Measurements from ENCODE around the gene KRT7.

Gene KRT7

DNA sequence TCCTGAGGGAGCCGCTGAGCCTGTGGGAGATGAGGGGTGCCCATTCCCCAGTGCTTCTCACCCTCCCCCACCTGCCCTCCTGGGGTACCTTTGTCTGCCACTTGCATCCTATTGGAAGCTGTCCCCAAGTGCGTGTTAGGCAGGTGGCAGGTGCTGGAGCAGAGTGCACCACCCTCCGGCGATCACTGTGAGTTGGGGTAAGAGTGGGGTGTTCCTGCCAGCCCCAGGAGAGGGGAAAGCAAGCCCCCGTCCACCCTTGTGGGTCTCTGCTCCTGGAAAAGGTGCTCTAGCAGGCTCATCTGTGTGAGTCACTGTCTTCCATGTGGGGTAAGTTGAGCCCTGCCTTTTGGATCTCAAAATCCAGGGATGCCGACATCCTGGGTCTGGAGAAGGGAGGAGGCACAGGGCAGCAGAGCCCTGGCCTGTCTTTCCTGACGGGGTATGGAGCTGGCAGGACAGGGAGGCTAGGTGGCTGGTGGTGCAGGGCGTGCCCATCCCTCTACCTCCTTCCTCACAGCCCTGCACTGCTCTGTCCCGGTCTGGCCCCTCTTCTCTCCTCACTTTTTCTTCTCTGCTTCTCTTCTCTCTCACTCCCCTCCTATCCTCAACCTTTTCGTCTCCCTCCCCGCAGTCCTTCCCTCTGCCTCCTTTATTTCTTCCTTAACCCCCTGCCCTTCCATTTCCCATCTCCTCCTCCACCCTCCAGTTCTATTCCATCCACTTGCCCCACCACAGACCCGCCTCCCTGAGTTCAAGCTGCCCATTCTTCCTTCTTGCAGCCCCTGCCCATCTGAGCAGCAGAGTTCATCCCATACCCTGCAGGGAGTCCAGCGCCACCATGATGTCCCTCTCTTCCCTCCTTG lies 20.1 kb upstream of the KRT7 start:
- no peak for DNase-seq

DNA sequence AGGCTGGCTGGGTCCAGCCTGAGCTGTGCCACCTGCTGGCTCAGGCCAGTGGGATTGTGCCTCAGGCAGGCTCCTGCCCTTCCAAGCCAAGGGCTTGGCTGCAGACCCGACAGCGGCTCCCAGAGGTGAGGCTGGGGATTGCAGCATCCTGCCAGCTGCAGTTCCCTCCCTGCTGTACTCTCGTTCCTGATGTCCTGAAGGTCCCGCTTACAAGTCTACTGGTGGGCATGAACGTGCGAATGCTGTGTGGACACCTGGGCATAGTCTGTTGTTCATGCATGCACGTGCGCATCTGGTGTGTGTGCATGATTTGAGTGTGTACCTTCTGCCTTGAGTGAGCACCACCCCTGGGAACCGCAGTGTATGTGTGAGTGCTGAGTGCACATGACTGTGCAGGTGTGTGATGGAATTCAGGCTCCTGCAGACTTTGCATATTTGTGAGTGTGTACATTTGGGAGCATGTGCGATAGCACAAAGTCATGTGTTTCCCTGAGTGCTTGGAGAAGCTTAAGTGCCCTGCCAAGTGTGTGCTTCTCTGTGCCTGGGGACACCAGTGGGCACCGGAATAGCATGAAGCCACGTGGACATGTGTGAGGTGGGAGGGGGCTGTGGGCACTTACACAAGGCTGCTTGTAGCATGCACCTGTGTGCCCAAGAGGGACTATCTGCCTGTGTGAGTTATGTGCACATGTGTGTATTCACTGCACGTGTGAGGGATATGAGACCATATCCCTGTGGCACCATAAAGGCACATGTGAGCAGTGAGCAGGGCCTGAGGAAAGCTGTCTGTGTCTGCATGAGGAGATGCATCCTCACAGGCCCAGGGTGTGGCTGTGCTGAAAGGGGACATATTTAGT lies 19.3 kb upstream of the KRT7 start:
- DNase-seq, result peak; percentile 75 to 86

DNA sequence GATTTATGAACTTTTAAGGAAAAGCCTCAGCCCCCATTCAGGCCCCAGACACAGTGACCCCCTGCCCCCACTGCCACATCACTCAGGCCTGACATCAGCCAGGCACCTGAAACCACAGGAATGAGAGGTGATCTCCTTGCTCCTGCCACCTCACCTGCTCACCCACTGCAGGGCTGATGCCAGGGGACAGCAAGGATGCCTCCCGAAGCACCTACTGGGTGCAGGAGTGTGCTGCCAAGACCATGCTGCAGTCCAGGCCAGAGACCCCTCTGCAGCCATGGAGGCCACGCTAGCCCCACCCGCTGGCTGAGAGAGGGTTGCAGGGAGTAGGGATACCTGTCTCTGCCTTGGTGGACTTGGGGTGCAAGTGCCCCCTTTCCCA lies 18.6 kb upstream of the KRT7 start:
- DNase-seq, result no peak

DNA sequence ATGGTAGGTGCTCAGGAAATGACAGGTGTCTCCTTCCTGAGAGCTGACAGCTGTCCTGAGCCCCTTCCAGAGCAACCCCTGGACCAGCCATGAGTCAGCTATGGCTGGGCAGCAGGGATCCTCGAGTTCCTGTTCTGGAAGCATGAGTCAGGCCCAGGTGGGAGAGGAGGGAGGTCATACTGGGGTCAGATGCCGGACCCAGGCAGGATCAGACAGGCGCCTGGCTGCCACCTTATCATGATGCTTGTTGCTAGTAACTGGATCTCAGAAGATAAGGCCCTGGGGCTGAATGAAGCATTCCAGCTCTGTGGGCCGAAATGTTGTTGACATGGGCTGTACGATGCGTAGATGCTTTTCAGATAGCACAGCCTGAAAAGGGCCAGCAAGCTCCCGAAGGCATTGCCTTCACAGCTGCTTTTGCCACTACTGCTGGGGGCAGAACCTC lies 17.4 kb upstream of the KRT7 start:
- DNase-seq, result no peak

DNA sequence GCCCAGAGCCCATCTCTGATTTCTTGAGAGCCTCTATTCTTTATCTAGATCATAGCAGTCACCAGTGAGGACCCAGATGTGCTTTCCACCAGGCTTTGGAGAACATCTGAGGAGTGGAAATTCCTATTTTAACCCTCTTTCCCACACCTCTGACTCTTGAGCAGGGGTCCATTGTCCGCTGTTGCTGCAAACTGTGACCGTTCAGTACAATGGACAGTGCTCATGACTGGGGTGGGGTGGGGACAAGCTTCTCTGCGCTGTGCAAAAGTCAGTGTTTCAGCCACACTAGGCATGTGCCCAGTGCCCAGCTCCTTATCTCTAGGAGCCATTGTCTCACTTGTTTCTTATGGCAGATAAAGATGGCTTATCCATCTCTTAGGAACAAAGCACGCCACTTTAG lies 16.9 kb upstream of the KRT7 start:
- no peak for DNase-seq

DNA sequence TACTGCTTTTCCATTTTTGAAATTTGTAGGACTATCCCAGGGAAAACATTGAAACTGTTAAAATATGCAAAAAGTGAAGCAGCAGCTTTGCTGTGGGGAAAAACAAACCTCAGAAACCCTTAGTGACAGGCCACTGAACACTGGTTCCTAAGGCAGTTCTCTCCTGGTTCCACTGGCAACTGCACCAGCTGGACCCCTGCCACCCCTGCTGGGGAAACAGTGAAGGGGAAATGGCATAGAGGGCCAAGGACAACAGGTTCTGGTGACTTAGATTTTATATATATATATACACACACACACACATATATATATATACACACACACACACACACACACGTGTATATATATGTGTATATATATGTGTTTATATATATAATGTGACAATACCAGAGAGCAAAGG lies 16.2 kb upstream of the KRT7 start:
- DNase-seq, result no peak

DNA sequence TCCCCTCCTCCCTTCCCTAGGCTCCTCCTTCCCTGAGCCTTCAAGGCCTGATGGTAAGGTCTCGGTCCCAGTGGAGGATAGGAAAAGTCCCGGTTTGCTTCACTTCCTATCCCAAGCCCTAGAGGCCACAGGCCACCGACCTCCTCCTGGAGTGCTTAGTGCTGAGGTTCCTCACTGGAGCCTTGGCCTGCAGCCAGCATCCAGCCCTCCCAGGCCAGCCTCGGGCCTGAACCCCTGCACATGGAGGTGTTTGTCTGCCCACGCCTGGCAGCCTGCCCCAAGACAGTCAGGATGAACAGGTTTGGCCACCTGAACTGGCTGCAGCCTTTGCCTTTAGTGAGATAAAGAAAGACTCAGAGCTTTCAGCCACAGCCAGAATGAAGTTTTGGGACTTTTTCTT lies 15.8 kb upstream of the KRT7 start:
- DNase-seq, result peak in 1 of 2 experiments; percentile 21

DNA sequence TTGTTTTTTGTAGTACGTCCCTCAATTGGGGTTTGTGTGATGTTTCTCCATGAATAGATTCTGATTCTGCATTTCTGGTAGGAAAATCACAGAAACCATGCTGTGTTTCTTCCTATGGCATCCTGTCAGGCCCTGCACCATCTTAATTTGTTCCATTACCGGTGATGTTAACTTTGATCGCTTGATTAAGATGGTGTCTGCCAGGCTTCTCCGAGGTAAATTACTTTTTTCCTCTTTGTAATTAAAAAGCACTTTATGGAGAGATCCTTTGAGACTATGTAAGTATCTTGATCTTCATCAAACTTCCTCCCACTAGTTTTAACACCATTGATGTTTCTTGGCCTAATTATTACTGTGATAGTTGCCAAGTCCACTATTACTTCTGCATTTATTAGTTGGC lies 15.0 kb upstream of the KRT7 start:
- DNase-seq, result no peak

DNA sequence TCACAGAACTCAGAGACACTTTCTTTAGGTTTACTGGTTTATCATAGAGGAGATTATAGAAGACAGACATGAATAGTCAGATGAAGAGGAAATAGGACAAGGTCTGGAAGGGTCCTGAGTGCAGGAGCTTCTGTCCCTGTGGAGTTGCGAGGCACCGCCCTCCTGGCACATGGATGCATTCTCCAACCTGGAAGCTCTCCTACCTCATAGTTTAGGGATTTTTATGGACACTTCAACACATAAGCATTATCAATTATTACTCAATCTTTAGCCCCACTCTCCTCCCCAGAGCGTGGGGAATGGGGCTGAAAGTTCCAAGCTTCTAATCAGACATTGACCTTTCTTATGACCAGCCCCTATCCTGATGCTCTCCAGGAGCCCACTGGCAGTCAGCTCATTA lies 12.6 kb upstream of the KRT7 start:
- no peak for DNase-seq

DNA sequence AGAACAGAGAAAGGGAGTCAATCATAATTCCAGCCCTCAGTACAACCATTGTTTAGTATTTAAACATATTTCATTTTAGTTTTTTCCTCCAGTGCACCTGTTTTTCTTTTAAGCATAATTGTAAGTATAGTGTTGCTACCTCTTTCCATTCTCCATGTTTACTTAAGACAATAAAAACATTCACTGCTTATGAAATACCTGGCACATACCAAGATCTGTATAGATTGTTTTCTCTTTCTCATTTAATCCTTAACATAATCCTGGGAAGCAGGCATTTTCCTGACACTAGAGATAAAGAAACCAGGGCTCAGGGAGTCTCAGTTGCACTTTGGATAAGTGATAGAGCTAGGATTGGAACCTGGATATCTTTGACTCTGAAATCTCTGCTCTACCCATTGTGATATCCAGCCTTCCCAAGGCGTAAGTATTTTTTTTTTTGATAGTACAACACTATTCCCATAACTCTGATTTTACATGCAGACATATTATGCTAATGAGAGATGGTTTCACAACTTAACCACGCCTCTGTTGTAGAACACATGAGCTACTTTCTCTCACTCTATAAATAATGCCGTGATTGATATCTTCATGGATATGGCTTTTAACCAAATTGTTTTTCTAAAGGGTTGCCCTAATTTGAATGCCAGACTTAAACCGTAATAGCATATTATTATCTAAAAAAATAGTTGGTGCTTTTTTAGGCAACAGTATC lies 11.8 kb upstream of the KRT7 start:
- DNase-seq, result no peak

DNA sequence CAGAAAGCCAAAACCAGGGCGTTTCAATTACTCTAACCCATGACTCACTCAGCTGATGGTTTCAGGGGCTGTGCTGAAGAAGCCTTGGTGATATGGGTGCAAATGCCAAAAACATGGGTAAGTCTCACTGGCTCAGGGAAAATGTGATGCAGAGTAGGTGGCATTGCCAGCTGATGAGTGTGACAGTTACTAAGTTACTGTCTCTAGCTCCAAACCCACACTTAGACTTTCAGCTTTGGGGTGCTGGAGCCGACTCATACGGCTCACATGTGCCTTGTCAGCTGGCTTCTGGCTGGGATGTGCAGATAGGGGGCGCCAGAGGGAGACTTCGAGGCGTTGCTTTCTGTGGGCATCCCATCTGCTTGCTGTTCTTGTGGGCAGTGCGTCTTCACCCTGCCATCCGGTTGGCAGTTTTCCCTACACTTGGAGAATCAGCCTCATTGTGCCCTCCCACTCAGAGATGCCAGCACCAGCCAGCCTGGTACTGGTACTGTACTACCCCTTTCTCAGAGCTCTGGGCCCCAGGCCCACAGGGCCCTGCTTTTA lies 11.1 kb upstream of the KRT7 start:
- peak in 1 of 2 experiments; percentile 54 for DNase-seq

DNA sequence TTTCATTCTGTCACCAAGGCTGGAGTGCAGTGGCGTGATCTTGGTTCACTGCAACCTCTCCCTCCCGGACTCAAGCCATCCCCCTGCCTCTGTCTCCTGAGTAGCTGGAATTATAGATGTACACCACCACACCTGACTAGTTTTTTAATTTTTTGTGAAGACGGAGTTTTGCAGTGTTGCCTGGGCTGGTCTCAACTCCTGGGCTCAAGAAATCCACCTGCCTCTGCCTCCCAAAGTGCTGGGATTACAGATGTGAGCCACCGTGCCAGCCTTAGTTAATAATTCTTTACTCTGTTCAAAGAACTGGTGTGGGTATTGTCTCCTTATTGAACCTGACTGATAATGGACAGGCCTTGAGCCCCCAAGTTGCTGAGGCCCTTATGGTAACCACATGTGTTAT lies 10.4 kb upstream of the KRT7 start:
- no peak for DNase-seq

DNA sequence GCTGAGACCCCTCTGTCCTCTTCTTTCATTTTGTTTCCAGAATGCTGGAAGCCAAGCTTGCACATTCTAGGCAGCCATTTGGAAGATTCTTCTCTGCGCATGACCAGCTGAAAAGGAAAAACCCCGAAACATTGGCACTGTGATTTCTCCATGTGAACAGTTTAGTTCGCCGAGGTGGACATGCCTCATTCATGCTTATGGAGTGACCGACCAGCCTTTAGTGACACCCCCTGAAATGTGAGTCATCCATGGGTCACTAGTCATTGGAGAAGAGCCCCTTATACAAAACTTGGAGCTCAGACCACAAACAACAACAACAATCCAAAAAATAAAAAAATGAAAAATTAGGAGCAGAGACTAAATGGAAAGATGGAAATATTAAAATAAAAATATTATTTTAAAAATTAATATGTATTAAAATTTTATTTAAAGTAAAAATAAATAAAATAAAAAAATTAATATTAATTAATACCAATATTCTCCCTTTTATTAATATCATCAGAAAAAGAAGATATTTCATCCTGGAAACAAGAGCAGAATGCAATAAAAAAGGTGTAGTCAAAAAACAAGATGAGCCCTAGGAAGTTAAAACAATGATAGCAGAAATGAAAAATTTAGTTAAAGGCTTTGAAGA lies 9.5 kb upstream of the KRT7 start:
- DNase-seq, result no peak

DNA sequence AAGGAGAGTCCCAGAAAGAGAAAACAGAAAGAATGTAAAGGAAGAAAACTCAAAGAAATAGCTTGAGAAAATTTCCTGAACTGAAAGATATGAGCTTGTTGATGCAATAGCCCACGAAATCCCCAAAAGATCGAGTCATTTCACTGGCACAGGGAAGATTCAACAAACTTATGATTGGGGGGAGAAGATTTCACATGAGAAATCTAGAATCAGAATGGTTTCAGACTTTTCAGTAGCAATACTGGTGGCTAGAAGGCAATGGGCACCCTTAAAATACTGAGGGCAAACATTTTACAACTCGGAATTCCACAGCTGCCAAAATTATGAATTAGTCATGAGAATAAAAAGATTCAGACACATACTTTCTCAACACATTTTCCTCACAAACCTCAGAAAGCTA lies 8.9 kb upstream of the KRT7 start:
- DNase-seq, result no peak

DNA sequence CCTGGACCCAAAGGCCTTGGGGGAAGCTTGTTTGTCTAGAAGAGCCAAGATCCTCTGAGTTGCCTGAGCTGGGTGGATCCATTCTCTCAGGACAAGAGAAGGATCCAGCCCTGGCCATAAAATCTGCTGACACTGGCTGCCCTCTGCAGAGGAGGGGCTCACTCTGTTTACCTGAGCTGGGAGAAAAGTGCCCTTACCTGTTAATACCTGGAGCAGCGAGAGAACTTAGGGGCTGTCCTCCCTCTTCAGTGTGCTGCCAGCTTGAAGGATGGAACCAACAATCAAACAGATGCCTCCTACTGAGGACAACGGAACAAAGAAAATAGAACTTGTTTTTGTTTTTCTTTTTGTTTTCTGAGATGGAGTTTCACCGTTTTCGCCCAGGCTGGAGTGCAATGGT lies 7.3 kb upstream of the KRT7 start:
- DNase-seq, result no peak

DNA sequence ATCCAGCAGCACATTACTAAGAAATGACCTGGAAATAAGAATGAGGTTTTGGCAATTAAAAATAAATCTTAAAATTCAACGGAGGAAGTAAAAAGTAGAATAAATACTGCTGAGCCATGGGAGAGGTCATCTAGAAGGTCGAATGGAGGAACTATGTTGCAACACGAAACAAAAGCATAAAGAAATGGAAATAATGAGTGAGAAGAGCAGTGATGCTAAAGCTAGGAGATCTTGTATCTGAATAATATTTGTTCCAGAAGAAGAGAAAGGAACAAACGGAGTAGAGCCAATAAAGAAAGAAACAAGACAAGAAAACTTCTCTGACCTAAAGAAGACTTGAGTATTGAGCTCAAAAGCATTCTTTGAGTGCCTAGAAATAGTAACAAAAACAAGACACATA lies 6.6 kb upstream of the KRT7 start:
- no peak for DNase-seq

DNA sequence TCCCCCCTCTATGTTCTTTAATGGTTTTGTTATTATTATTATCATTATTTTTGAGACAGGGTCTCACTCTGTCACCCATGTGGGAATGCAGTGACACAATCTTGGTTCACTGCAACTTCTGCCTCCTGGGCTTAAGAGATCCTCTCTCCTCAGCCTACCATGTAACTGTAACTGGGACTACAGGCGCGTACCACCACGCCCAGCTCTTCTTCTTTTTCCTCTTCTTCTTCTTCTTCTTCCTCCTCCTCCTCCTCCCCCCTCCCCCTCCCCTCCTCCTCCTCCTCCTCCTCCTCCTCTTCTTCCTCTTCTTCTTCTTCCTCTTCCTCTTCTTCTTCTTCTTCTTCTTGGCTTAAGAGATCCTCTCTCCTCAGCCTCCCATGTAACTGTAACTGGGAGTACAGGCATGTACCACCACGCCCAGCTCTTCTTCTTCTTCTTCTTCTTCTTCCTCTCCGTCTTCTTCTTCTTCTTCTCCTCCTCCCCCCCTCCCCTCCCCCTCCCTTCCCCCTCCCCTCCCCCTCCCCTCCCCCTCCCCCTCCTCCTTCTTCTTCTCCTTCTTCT lies 5.4 kb upstream of the KRT7 start:
- DNase-seq, result no peak

DNA sequence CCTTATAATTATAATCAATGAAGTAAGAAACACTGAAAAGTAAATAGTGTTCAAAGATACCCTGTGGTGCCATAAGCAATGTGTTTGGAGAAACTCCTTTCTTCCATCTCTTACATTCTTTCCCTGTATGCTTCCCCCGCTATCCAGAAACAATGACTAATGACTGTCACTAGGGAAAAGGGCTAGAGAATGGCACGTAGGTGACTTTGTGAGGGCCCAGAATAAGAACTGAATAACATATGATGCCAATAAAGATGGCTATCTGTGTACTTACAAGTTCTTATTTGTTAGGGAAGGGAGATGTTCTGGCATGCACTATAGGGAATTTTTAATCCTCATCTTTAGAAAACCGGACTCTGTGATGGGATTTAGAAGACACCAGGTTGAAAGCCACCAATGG lies 4.7 kb upstream of the KRT7 start:
- DNase-seq, result no peak

DNA sequence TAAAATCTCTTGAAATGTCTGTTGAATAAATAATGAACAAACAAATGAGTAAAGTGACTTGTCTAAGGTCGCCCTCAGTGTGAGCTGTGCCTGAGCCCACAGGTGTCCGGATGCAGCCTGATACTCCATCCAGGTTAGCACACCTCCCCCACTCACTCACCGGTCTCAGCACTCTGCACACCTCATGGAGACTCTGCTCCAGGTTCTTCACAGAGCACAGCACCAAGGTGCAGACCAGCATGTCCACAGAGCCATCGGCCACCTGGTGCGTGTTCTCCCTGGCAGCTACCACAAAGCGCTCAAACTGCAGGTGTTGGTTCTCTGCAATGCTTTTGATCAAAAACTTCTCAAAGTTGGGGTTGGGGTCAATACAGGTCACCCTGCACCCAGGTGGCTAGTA lies 4.1 kb upstream of the KRT7 start:
- no peak for DNase-seq

DNA sequence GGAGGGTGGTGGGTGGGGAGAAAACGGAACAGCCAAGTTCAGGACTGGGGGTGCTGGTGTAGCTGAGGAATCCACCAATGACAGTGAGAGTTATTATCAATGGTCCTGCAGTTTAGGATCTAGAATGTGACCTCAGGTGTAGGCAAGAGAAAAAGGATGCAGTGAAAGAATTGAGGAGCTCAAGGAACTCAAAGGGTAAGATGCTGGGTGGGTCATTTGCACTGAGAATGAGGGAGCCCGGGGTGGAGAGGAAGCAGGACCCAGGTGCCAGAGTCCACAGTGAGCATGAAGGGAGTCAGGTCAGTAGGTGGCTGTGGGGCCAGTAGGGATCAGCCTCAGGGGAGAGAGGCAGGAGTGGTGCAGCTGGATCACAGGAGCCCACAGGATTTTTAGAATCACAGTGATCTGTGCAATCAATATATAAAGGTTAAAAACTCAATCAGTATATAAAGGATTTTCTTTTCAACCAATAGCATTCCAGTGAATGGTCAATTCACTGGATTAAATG lies 3.2 kb upstream of the KRT7 start:
- no peak for DNase-seq

DNA sequence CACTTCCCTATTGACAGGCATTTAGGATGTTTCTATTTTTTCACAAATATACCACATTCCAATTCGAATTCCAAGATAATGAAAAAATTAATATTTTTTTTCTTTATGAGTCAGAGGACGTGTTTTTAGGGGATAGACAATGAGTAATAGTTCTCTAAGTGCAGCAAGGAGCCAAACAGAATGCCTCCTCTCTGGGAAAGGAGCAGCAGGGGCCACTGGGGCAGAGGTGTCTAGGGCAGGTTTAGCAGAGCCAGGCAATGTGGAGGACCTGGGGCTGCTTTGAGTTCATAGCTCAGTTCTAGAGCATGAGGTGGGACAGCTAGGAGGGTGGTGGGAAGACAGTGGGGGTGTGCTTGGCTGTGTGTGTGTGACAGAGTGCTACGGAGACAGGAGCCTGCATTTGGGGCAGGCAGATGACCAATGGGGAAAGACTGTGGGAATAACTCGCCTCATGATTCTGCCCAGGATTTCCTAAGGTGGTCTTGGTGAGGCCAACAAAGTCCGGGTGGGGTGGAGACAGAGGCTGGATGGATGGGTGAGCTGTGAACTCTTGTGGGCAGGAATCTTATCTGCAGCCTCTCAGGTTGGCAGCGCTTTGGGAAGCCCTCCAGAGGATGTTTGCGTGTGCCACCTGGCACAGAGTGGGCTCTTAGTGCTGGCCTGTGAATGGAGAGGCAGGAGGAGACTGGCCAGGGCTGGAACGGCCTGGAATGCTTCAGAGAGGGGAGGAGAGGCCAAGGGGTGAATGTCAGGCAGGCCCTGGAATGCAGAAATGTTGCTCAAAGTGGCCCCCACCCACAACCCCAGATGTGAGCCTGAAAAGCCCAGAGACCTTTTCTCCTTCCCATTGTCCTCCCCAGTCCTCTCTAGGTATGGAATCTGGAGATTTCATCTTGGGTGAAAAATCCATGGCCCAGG lies 2.4 kb upstream of the KRT7 start:
- no peak for DNase-seq

Measured in NCI-H526 (cell line).